SK-N-MC (cell line): Measurements from ENCODE around the gene PAX9.

Experiments used
- EZH2 ChIP-seq: fragments of 200-600 bp; sonication (generic); IDR thresholded peaks from one replicate; pipeline ENCODE4 v1.6.1; 2017; ENCODE audit warnings: antibody characterized with exemption
- FOXP2 ChIP-seq: optimal IDR thresholded peaks from 2 replicates; pipeline ENCODE3; 2011; ENCODE audit warnings: mild to moderate bottlenecking, moderate library complexity; ENCODE audit not compliant: insufficient read depth; ENCODE audit errors: extremely low read length, control extremely low read depth
- POLR2AphosphoS5 ChIP-seq: IDR thresholded peaks from 2 replicates; pipeline ENCODE4 v1.6.1; 2012; ENCODE audit warnings: mild to moderate bottlenecking, low read depth, low read length, borderline replicate concordance

DNA sequence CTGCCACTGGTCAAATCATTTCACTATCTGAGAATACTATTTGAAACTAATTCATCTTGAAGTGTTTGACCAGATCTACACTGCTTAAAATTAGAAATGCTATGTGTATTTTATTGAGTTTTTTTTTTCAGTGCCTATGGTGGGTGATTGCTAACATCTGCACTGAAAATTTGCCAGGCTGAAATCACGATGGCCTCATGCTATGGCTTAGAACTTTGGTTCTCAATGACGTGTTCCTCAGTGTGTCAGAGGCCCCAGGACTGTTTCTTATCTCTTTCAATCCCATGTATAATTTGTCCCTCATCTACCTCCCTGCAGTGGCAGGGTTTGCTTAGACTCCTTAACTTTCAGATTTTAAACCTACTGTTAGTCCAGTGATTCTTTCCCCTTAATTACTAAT lies 43.0 kb upstream of the PAX9 start:
- TF ChIP-seq EZH2 (no peak), POLR2AphosphoS5 (no peak), FOXP2 (no peak)
